ENCODE measurements around the gene UCHL5. TPM values are rescaled to one million over a fixed set of nuclear protein-coding genes. Genes with fewer than 3 reads are reported as not detected.
A peak's percentile ranks its signal among the peaks of the same experiment; 100 is the strongest.
"Not testable (repeated sequence)": the region's sequence is repeated elsewhere in the genome, so short reads cannot be mapped to it uniquely, and the experiment has no call there.

The UCHL5 gene
- total RNA-seq, 1 experiment from 2014 or later, result 94.4 TPM

DNA sequence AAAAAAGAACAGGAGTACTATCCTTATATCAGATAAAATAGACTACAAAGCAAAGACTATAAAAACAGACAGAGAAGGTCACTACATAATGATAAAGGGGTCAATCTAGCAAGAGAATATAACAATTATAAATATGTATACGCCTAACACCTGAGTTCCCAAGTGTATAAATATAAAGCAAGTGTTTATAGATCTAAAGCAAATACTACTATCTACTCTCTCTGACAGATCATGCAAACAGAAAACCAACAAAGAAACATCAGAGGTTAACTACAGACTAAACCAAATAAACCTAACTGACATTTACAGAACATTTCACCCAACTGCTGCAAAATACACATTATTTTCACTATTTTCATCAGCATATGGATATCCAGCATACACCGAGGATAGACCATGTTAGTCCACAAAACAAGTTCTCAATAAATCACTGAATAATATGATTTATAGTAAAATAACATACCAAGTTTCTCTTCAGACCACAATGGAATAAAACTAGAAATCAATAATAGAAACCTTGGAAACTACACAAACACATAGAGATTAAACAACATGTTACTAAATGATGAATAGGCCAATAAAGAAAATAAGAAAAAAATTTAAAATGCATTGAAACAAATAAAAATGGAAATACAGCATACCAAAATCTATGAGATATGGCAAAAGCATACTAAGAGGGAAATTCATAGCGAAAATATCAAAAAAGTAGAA, 22.7 kb downstream of the UCHL5 start:
- Mint-ChIP-seq H3K36me3 (ENCODE audit: insufficient read depth, unreplicated experiment) (peaks cover 34% of the 10 kb centered on the region), H3K27me3 (ENCODE audit: insufficient read depth, unreplicated experiment) (no peaks in the 10 kb centered on the region), H3K4me1 (ENCODE audit: insufficient read depth, unreplicated experiment) (peaks cover 9% of the 10 kb centered on the region), H3K27ac (ENCODE audit: low read depth, unreplicated experiment) (no peak overlapping the region), H3K9me3 (ENCODE audit: unreplicated experiment) (peaks cover 9% of the 10 kb centered on the region), H3K4me3 (ENCODE audit: unreplicated experiment) (no peak overlapping the region)
- CTCF ChIA-PET, result no interaction called here
- TF ChIP-seq, protein P1, sequence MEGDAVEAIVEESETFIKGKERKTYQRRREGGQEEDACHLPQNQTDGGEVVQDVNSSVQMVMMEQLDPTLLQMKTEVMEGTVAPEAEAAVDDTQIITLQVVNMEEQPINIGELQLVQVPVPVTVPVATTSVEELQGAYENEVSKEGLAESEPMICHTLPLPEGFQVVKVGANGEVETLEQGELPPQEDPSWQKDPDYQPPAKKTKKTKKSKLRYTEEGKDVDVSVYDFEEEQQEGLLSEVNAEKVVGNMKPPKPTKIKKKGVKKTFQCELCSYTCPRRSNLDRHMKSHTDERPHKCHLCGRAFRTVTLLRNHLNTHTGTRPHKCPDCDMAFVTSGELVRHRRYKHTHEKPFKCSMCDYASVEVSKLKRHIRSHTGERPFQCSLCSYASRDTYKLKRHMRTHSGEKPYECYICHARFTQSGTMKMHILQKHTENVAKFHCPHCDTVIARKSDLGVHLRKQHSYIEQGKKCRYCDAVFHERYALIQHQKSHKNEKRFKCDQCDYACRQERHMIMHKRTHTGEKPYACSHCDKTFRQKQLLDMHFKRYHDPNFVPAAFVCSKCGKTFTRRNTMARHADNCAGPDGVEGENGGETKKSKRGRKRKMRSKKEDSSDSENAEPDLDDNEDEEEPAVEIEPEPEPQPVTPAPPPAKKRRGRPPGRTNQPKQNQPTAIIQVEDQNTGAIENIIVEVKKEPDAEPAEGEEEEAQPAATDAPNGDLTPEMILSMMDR (IDR thresholded peaks at IDR 0.05; ENCODE audit: unreplicated experiment), result no peak
- intact Hi-C loops (cut with micrococcal nuclease), result no loop called here
- DNase-seq (ENCODE audit: unreplicated experiment), result no peak
- BruUV-seq (replicated peaks), result no TSS peak
- POLR2A ChIA-PET, result interaction anchor here (3.1 kb wide), 1 partner anchor 22 kb away, joined by 11 read pairs; the partner anchor contains the start of genes RO60 and UCHL5

DNA sequence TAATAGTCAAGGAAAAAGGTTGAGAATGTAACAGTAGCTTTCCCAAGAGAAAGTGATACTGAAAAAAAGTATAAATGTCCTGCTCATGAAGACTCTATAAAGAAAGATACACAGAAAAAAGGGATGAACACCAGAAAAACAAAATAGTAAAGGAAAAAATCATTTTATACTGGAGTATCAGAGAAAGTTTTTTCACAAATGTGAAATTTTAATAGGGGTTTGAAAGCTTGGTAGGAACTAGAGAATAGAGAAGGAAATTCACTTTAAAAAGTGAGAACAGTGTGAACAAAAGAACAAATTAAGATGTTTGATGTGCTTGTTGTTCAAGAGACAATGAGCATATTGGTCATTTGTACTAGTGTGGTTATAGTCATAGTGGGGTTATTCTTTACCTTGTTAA, 25.6 kb downstream of the UCHL5 start:
- peaks cover 9% of the 10 kb centered on the region for H3K9me3 Mint-ChIP-seq (ENCODE audit: unreplicated experiment)
- peaks cover 9% of the 10 kb centered on the region for H3K4me1 Mint-ChIP-seq (ENCODE audit: insufficient read depth, unreplicated experiment)
- no peak for DNase-seq (ENCODE audit: unreplicated experiment)
- H3K27ac Mint-ChIP-seq (ENCODE audit: low read depth, unreplicated experiment), result peak overlapping the region; percentile 44
- ChIA-PET CTCF (interaction anchor here (0.7 to 2.7 kb wide), 4 partner anchors 19 to 1578 kb away, joined by 3 to 40 read pairs (median 4); no protein-coding TSS in a partner anchor), POLR2A (interaction anchor here (3.1 kb wide), 1 partner anchor 25 kb away, joined by 11 read pairs; the partner anchor contains the start of genes RO60 and UCHL5)
- no TSS peak for BruUV-seq (replicated peaks)
- no peak overlapping the region for H3K4me3 Mint-ChIP-seq (ENCODE audit: unreplicated experiment)
- TF ChIP-seq, protein P1 (IDR thresholded peaks at IDR 0.05; ENCODE audit: unreplicated experiment), result no peak
- peaks cover 28% of the 10 kb centered on the region for H3K36me3 Mint-ChIP-seq (ENCODE audit: insufficient read depth, unreplicated experiment)
- intact Hi-C loops (cut with micrococcal nuclease), result no loop called here
- H3K27me3 Mint-ChIP-seq (ENCODE audit: insufficient read depth, unreplicated experiment), result no peaks in the 10 kb centered on the region

DNA sequence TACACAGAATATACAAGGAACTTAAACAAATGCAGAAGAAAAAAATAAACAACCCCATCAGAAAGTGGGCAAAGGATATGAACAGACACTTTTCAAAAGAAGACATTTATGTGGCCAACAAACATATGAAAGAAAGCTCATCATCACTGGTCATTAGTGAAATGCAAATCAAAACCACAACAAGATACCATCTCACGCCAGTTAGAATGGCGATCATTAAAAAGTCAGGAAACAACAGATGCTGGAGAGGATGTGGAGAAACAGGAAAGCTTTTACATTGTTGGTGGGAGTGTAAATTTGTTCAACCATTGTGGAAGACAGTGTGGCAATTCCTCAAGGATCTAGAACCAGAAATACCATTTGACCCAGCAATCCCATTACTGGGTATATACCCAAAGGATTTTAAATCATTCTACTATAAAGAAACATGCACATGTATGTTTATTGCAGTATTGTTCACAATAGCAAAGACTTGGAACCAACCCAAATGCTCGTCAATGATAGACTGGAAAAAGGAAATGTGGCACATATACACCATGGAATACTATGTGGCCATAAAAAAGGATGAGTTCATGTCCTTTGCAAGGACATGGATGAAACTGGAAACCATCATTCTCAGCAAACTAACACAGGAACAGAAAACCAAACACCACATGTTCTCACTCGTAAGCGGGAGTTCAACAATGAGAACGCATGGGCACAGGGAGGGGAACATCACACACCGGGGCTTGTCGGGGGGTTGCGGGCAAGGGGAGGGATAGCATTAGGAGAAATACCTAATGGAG, 26.3 kb downstream of the UCHL5 start:
- POLR2A ChIA-PET, result interaction anchor here (0.7 to 3.1 kb wide), 2 partner anchors 26 to 223 kb away, joined by 3 to 11 read pairs; partner anchors contain the start of genes RO60 and UCHL5
- intact Hi-C loops (cut with micrococcal nuclease); H3K27ac Mint-ChIP-seq (ENCODE audit: low read depth, unreplicated experiment): not testable (repeated sequence)

DNA sequence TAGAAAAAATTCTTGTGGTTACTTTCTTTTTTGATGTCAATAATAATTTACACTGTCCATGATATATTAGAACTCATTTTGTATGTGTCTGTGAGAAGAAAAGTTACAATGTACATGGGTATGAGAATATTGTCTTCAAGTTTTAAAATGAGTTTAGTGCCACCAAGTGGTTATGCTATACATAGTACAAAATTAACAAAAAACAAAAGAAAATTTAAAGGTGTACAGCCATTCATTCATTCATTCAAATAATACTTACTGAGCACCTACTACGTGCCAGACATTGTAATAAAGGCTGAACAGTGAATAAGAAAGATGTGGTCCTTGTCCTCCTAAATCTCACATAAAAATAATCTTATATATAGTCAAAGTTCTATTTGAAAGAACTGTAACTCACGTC, 27.7 kb downstream of the UCHL5 start:
- TF ChIP-seq, protein P1 (IDR thresholded peaks at IDR 0.05; ENCODE audit: unreplicated experiment), result peak; percentile 54
- intact Hi-C loops (cut with micrococcal nuclease), result loop anchor here (2.0 kb wide), 1 partner anchor 557 kb away; no protein-coding TSS in a partner anchor

More for the DNA sequence above, 26.3 kb downstream of the UCHL5 start:
- H3K9me3 Mint-ChIP-seq (ENCODE audit: unreplicated experiment); DNase-seq (ENCODE audit: unreplicated experiment); H3K4me1 Mint-ChIP-seq (ENCODE audit: insufficient read depth, unreplicated experiment); H3K4me3 Mint-ChIP-seq (ENCODE audit: unreplicated experiment); BruUV-seq (replicated peaks); H3K27me3 Mint-ChIP-seq (ENCODE audit: insufficient read depth, unreplicated experiment): not testable (repeated sequence)
- H3K36me3 Mint-ChIP-seq (ENCODE audit: insufficient read depth, unreplicated experiment), result peaks cover 26% of the 10 kb centered on the region
- CTCF ChIA-PET, result interaction anchor here (0.7 to 2.7 kb wide), 21 partner anchors 11 to 559 kb away, joined by 3 to 40 read pairs (median 4); no protein-coding TSS in a partner anchor

More for the DNA sequence above, 27.7 kb downstream of the UCHL5 start:
- H3K27me3 Mint-ChIP-seq (ENCODE audit: insufficient read depth, unreplicated experiment), result no peaks in the 10 kb centered on the region
- no TSS peak for BruUV-seq (replicated peaks)
- DNase-seq (ENCODE audit: unreplicated experiment), result peak; percentile 31
- ChIA-PET CTCF (interaction anchor here (0.9 to 2.7 kb wide), 16 partner anchors 10 to 557 kb away, joined by 3 to 40 read pairs (median 5); no protein-coding TSS in a partner anchor), POLR2A (interaction anchor here (0.6 kb wide), 1 partner anchor 84 kb away, joined by 3 read pairs; no protein-coding TSS in a partner anchor)
- no peak overlapping the region for H3K4me3 Mint-ChIP-seq (ENCODE audit: unreplicated experiment)
- H3K4me1 Mint-ChIP-seq (ENCODE audit: insufficient read depth, unreplicated experiment), result no peaks in the 10 kb centered on the region
- H3K36me3 Mint-ChIP-seq (ENCODE audit: insufficient read depth, unreplicated experiment), result peaks cover 28% of the 10 kb centered on the region
- H3K27ac Mint-ChIP-seq (ENCODE audit: low read depth, unreplicated experiment), result no peak overlapping the region
- no peaks in the 10 kb centered on the region for H3K9me3 Mint-ChIP-seq (ENCODE audit: unreplicated experiment)

Data from MCF 10A (cell line).